Colonic mucosa (tissue), 4 donors: Measurements from ENCODE around the gene NEK4. TPM values are rescaled to one million over a fixed set of nuclear protein-coding genes. Genes with fewer than 3 reads are reported as not detected.

Experiments used
- DNase-seq: peaks from one replicate; pipeline ENCODE4 v3.0.0-alpha.2; 2020
- H3K27ac ChIP-seq: fragments of 200-600 bp; one replicate; pipeline ENCODE4 v1.8.0; 2021
- H3K27me3 ChIP-seq: fragments of 200-600 bp; one replicate; pipeline ENCODE4 v1.8.0; 2021
- H3K36me3 ChIP-seq: fragments of 200-600 bp; one replicate; pipeline ENCODE4 v1.8.0; 2021
- H3K4me1 ChIP-seq: fragments of 200-600 bp; one replicate; pipeline ENCODE4 v1.8.0; 2021; ENCODE audit warnings: mild to moderate bottlenecking
- H3K4me3 ChIP-seq: fragments of 200-600 bp; one replicate; pipeline ENCODE4 v1.8.0; 2021
- H3K9ac ChIP-seq, 2 donors: one replicate each; pipeline ENCODE4 v1.7.0; 2013; ENCODE audit warnings: control low read depth in 2 of 2, low read depth in 2 of 2, low read length in 2 of 2
- H3K9me3 ChIP-seq: fragments of 200-600 bp; one replicate; pipeline ENCODE4 v1.8.0; 2021
- CTCF ChIP-seq: fragments of 200-600 bp; IDR thresholded peaks from one replicate; pipeline ENCODE4 v1.8.0; 2022; ENCODE audit warnings: antibody characterized with exemption, mild to moderate bottlenecking
- intact Hi-C: fragments of 100-400 bp; cut with DNase I; formaldehyde crosslinking; loops from one replicate; pipeline ENCODE4 v1.14.1; 2022
- total RNA-seq, 2 donors: library from RNA; stranded (reverse); fragmentation: NEBNext Ultra II Directional in 1 of 2; extraction: Animal tissue kit (Norgen Biotek cat#: 25700) in 1 of 2; gene quantifications; one replicate each; pipeline ENCODE4 v1.2.1, GENCODE V29; 2021
- donor health status: healthy.
- donor health status: DM: no; HTN: no; CAD: no.
- donor health status: DM: no; HTN: no; CAD: no.

Gene NEK4
- total RNA-seq, 2 donors from 2014 or later: 21.2 to 29.1 TPM

DNA sequence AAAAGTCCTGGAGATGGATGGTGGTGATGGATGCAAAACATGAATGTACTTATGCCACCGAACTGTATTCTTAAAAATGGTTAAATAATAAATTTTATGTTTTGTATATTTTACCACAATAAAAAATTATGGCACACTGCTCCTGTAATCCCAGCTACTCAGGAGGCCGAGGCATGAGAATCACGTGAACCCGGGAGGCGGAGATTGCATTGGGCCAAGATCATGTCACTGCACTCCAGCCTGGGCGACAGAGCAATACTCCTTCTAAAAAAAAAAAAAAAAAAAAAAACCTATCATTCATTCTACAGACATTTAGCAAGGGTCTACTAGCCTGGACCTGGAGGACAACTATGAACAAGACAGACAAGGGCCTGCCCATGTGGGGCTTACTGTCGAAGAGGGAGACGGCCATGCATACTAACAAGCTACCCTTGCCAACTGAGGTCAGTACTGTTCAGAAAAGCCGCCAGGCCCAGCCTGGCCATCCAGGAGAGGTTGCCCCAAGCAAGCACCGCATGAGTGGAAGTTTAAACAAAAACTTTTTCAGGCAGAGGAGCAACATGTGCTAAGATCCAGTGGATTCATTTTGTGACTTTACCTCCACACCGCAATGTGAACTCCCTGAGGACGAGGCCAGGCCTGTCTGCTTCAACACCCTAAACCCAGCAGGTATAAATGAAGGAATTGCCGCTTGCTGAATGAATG is 2.8 kb upstream of the NEK4 start:
- intact Hi-C loops: no loop called here
- Histone ChIP-seq H3K36me3 (no peaks in the 10 kb centered on the region), H3K4me3 (no peak overlapping the region), H3K9ac (no peak overlapping the region), H3K4me1 (no peaks in the 10 kb centered on the region), H3K9me3 (no peaks in the 10 kb centered on the region), H3K27me3 (no peaks in the 10 kb centered on the region), H3K27ac (no peak overlapping the region)
- no peak for TF ChIP-seq CTCF
- DNase-seq: no peak

GRCh38 chr3:52771702-52772101 is 962 bp upstream of the NEK4 start:
- Histone ChIP-seq H3K4me1 (no peaks in the 10 kb centered on the region), H3K4me3 (no peak overlapping the region), H3K9ac (no peak overlapping the region)

DNA sequence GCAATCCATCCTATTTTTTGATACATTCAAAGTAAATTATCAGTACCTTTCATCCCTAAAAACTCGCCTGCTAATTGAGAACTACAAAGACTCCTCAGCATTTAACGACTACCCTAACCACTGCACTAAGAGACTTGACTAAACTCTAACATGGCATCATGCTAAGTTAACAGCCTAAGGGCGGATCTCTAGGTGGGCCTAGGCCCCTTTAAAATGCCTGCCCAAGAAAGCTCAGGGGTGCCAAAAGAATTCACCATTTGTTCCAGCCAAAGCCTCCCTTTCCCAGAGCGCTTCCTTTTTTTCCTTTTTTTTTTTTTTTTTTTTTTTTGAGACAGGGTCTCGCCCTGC is 568 bp upstream of the NEK4 start:
- no peaks in the 10 kb centered on the region for H3K4me1 ChIP-seq
- H3K9ac ChIP-seq: peak overlapping the region; percentile 64 to 67
- H3K36me3 ChIP-seq: no peaks in the 10 kb centered on the region
- no peak for TF ChIP-seq CTCF
- no peaks in the 10 kb centered on the region for H3K27me3 ChIP-seq
- no peak for DNase-seq
- no peaks in the 10 kb centered on the region for H3K9me3 ChIP-seq
- H3K27ac ChIP-seq: peak overlapping the region; percentile 70
- intact Hi-C loops: no loop called here
- peak overlapping the region; percentile 93 for H3K4me3 ChIP-seq

More at GRCh38 chr3:52771702-52772101, 962 bp upstream of the NEK4 start:
- TF ChIP-seq CTCF: no peak
- DNase-seq: no peak
- Histone ChIP-seq H3K27ac (no peak overlapping the region), H3K36me3 (no peaks in the 10 kb centered on the region), H3K9me3 (no peaks in the 10 kb centered on the region), H3K27me3 (no peaks in the 10 kb centered on the region)
- intact Hi-C loops: no loop called here

GRCh38 chr3:52769786-52770455 is 819 bp downstream of the NEK4 start:
- Histone ChIP-seq H3K36me3 (no peaks in the 10 kb centered on the region), H3K27ac (peak overlapping the region; percentile 70), H3K4me3 (peak overlapping the region; percentile 93), H3K27me3 (no peaks in the 10 kb centered on the region), H3K9ac (peak overlapping the region; percentile 67 to 70), H3K4me1 (no peaks in the 10 kb centered on the region), H3K9me3 (no peaks in the 10 kb centered on the region)
- no peak for DNase-seq
- intact Hi-C loops: no loop called here
- no peak for TF ChIP-seq CTCF

DNA sequence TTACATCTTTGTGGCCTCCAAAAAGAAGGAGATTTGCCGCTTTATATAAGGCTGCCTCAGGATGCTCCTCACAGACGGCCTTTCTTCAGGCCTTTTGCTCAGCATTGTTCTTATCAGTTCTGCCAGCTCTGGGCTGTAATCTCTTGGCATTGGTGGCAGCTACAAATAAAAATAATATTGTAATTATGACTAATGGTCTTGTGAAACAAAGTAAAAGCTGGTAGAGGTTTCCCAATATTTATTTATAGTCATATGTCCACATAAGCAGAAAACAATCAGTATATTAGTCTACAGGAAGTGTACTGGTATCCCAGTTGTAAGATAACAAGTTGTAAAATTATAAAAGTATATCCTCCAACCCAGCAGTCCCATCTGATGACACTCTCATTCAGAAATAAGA is 7.3 kb downstream of the NEK4 start:
- Histone ChIP-seq H3K4me3 (no peak overlapping the region), H3K4me1 (no peaks in the 10 kb centered on the region), H3K9me3 (no peaks in the 10 kb centered on the region), H3K36me3 (peaks cover 4% of the 10 kb centered on the region), H3K27me3 (no peaks in the 10 kb centered on the region), H3K27ac (no peak overlapping the region), H3K9ac (no peak overlapping the region)
- intact Hi-C loops: no loop called here
- DNase-seq: no peak
- TF ChIP-seq CTCF: no peak
